GM18873 (cell line): Measurements from ENCODE around the gene IKZF3.
A peak's percentile ranks its signal among the peaks of the same experiment; 100 is the strongest.
"Not testable (repeated sequence)": the region's sequence is repeated elsewhere in the genome, so short reads cannot be mapped to it uniquely, and the experiment has no call there.

ENCODE experiments used
- ATAC-seq: cut with Tn5 transposase; IDR thresholded peaks from one replicate; pipeline ENCODE4 v1.9.1; 2021; ENCODE audit warnings: mild to moderate bottlenecking, moderate library complexity, moderate number of reproducible peaks; ENCODE audit not compliant: unreplicated experiment, low FRiP score

Gene IKZF3

DNA sequence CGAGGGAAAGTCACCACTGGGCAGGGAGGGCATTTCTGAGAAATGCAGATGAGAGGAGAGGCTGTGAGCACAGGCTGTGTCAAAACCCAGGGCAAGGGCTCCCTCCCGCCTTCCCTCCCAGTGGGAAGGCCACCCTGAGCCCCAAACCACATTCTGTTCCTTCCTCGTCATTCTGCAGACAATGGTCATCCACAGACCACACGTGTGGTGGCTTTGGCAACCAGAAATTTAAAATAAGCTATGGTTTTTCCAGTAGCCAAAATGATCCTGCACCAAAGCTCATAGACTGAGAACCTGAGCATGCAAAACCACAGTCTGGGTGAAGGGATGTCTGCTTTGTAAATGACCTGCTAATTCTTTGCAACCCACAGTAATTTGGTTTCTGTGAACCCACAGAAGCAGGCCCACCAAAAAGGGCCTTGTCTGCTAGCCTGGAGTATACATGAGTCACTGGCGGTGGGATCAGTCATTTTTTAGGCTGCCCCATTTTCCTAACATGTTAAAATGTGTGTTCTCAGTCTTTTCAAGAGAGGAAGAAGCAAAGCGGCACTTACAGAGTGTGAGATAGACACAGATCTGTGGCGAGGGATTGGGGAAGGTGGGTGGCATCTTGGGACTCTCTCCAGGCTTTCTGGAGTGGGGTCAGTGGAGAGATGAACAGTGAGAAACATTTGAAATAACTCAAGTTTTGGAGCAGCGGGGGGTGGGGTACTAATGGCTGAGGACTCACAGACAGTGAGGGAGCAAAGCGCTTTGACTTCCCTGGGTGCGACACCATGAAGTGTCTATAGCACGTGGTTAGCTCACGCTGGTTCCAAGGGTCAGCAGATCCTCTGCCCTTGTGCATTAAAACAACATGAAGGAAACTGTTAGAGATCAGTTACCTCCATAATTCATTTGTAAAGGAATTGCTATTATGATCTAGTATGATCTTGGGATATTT lies 105.9 kb downstream of the IKZF3 start:
- no peak for ATAC-seq

- no peak for ATAC-seq
Measured at GRCh38 chr17:39757176-39757662, 106.9 kb downstream of the IKZF3 start.

GRCh38 chr17:39756380-39757079 lies 107.6 kb downstream of the IKZF3 start:
- no peak for ATAC-seq

GRCh38 chr17:39755554-39756379 lies 108.3 kb downstream of the IKZF3 start:
- no peak for ATAC-seq

DNA sequence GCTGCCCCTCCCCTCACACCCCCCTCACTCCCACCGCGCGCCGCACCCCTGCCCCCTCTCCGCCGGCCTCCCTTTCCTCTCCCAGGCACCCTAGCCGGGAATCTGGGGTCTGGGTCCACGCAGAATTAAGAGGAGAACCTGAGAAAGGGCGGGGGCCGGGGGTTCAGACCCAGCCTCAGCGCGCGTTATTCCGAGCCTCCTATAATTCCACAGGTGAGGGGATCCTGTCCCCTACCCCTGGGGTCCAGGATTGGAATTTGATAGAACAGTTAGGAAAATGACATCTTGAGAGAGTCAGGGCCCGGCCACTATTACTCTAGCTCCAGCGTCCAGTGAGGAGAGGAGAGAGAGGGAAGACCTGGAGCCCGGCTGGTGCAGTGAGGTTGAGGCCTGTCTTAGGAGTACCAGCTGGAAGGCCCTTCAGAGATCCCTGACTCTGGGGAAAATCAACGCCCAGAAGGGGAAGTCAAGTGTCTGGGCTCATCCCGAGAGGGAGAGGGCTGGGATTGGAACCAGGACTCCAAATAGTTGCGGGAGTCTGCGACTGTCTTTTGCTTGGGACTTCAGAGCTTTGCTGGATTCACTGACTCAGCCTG lies 109.1 kb downstream of the IKZF3 start:
- no peak for ATAC-seq

DNA sequence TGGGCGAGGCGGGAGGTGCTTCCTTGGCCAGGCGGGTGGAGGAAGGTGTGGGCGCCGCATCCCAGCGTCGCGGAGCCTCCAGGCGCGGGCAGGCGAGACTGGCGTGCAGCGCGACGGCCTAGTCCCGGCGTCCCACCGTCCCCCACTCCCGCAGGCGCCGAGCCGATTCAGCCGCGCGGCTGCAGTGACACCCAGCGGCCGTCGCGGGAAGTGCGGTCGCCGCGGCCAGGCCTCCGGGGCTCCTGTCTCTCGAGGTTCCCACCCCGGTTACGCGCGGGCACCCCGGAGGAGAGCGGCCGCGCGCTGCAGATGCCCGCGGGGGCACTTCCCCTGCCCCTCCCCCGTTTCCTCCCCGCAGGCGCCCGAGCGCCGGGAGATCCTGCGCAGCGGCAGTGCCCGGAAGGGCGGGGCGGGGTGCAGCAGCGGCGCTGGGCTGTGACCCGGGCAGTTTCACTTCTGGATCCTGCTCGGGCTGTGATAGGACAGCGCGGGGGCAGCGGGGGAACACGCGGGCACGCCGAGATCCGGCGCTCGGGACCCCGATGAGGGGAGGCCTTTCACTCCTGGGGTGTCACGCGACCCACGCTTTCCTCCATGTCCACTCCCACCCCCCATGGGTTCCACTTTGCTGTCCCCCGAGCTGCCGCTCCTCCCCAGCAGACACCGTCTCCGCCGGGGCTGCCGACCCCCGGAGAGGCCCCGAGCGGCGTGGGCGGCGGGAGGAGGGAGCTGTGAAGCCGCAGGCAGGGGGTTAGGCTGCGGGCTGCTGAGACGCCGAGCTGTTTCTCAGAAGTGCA lies 109.8 kb downstream of the IKZF3 start:
- peak; percentile 50 for ATAC-seq

DNA sequence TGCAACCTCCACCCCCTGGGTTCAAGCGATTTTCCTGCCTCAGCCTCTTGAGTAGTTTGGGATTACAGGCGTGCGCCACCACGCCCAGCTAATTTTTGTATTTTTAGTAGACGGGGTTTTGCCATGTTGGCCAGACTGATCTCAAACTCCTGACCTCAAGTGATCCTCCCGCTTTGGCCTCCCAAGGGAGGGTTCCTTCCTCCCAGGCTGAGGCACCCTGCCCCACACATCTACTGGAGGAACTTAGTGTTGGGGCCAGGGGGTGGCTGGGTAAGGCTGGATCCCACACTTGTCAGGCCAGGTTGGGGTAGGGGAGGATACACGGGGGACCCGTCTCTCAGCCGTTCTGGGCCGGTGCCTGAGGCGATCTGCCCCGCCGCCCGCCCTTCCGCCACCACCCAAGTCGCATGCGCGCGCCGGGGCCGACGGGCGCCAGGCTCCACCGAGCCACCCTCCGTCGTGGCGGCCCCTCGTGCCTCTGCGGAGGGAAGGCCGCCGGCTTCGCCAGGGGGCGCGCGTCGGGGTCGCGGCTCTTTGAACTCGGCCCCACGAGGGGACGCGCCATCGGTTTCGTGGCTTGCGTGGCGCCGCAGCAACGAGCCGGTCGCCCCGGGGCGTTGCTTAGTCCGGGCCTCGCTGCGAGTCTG lies 110.5 kb downstream of the IKZF3 start:
- no peak for ATAC-seq

- ATAC-seq = no peak
Measured at GRCh38 chr17:39752241-39752881, 111.8 kb downstream of the IKZF3 start.

GRCh38 chr17:39751637-39752036 lies 112.5 kb downstream of the IKZF3 start:
- no peak for ATAC-seq

DNA sequence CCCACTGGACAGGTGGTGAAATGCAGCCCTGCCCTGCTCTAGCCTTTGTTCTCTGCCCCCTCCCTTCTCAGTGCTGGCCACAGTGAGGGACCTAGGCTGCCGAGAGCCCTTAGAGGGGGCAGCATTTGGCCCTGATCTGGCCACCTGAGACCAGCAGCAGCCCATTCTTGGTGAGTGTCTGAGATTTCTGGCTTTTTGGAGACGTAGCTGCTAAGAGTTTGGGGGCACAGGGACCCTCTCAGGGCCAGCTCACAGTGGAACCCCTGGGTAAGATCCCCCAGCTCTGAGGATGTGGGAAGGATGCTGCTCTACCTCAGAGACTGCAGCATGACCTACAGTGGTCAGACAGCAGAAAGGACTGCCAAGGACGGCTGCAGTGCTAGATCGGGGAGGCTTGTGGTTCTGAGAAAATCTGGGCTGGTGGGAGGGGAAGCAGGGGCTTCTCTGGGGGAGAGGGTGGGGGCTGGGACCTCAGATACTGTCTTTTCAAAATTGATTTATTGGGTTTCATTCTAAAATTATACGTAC lies 113.0 kb downstream of the IKZF3 start:
- no peak for ATAC-seq

DNA sequence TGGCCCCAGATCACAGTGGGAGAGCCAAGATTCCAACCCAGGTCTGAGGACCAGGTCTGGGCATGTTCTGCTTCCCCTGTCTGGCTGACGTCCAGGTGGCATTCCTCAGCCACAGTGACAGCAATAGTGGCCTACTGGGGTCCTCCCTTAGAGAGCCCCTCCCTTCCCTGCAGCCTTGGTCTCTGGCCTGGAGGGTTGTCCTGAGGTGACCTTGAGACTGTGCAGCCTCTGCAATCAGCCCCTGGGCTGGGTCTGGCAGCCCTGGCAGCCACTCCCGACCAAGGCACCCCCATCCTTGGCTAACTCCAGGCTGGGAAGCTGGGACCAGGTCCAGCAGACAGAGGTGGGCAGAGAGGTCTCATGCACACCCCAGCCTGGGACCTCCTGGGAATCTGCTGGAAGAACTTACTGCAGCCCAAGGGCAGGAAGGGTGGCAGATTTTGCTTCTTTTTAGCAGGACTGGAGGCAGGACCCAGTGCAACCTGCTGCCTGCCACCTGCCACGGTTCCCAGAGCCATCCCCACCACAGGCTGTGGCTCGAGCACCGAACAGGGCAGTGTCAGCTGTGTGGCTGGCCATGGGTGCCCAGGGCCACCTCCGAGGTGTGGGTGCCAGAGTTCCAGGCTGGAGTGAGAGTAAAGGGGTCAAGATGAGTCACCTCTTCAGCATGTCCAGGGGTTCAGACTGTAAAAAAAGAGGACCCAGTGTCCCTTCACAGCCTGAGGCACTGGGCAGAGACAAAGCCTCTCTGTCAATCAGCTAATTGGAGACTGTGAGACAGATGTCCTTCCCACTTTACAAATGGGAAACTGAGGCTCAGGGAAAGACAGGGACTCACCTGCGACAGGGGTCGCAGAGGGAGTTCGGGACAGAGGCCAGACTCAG lies 113.7 kb downstream of the IKZF3 start:
- no peak for ATAC-seq

DNA sequence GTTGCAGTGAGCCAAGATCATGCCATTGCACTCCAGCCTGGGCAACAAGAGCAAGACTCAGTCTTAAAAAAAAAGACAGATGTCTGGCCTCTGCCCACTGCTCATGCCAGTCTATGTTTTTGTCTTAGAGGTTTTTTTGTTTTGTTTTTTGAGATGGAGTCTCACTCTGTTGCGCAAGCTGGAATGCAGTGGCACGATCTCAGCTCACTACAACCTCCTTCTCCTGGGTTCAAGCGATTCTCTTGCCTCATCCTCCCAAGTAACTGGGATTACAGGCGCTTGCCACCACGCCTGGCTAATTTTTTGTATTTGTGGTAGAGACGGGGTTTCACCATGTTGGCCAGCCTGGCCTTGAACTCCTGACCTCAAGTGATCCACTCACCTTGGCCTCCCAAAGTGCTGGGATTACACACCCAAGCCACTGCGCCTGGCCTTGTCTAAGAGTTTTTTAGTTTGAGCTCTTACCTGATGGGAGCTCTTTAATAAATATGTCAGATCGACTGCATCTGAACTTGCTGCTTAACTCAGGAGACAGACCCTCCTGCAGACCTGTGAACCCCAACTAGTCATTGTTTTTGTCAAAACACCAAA lies 115.6 kb downstream of the IKZF3 start:
- ATAC-seq = not testable (repeated sequence)

- no peak for ATAC-seq
Measured at GRCh38 chr17:39747745-39748144, 116.4 kb downstream of the IKZF3 start.

DNA sequence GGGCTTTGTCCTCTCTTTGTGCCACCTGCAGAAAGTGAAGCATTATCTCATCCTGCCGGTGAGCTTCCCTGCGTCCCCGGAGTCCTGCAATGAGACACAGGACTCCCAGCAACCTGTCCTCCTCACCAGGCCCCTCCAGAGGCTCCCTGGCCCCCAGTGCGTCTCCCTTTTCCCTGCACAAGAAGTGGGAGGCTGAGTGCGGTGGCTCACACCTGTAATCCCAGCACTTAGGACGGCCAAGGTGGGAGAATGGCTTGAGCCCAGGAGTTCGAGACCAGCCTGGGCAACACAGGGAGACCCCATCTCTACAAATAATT lies 118.0 kb downstream of the IKZF3 start:
- no peak for ATAC-seq

DNA sequence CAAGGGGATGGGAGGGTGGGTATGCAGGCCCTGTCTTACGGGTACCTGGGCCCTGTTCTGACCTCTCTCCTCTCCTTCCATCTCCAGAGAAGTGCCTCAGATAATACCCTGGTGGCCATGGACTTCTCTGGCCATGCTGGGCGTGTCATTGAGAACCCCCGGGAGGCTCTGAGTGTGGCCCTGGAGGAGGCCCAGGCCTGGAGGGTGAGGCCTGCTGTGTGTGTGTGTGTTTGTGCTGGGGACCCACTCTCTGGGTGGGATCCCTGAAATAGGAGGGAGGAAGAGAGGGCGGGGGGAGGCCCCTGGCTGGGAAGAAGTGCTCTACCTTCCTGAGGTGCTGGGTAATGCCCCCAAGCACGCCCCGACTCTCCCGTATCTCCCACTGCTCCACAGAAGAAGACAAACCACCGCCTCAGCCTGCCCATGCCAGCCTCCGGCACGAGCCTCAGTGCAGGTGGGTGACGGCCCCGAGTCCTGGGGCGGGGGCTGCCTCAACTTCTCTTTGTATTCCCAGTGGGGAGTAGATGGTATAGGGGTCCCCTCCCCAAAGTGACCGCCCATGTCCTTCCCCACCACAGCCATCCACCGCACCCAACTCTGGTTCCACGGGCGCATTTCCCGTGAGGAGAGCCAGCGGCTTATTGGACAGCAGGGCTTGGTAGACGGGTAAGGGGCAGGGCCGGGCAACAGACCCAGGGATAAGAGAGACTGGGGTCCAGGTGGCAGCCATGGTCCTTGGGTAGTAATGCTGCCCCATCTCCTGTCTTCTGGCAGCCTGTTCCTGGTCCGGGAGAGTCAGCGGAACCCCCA lies 118.6 kb downstream of the IKZF3 start:
- no peak for ATAC-seq

DNA sequence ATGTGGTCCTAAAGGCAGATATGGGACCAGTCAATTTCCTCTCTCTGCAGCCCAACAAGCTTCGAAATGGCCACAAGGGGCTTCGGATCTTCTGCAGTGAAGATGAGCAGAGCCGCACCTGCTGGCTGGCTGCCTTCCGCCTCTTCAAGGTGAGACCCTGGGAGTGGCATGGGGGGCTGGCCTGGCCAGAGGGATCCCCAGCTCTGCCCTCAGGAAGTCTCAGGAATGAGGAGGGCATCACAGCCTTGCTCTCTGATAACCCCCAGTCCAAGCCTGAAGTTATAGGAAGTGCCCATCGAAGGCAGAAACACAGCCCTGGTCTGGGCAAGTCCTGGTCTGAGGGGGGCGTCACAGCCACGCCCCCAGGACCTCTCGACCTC lies 119.3 kb downstream of the IKZF3 start:
- ATAC-seq = no peak
